ENCODE results near the gene E2F4. TPM values are rescaled to one million over a fixed set of nuclear protein-coding genes. Genes with fewer than 3 reads are reported as not detected.

Gene E2F4
- total and polyA plus RNA-seq, 9 of the 15 experiments (the other 6 are each of a cell fraction or from before 2014, with no cell fraction given), result 9.7 to 139 (median 106) TPM

GRCh38 chr16:67190448-67191399 is 1.2 kb upstream of the E2F4 start (continued):
- TF ChIP-seq ZNF592 (IDR thresholded peaks at IDR 0.05) (0 out of 2 replicates have a peak, but pooled peaks have one; percentile 23), NCOR1 (IDR thresholded peaks at IDR 0.05) (peak; percentile 40; the same call in 1 of the 2 replicates), SNRNP70 (optimal IDR thresholded peaks at IDR 0.05; ENCODE audit: low read depth, low read length) (no peak), COPS2 (conservative IDR thresholded peaks at IDR 0.05) (no peak), PRDM10 (IDR thresholded peaks at IDR 0.05; ENCODE audit: partially characterized antibody) (peak; percentile 71), TBP (optimal IDR thresholded peaks at IDR 0.05; ENCODE audit: low read depth, low read length) (peak; percentile 40), POLR2AphosphoS5 (IDR thresholded peaks at IDR 0.05; ENCODE audit: control insufficient read depth, insufficient read depth, low read depth, low read length) (peak; percentile 59; the same call in 1 of the 2 replicates), MAX (CRISPR knock-in tag; IDR thresholded peaks at IDR 0.05) (peak; percentile 30; the same call in 1 of the 2 replicates), CREB3 (tag; conservative IDR thresholded peaks at IDR 0.05; ENCODE audit: low read depth) (no peak), SMARCE1 (IDR thresholded peaks at IDR 0.05) (peak; percentile 84), ZNF121 (CRISPR knock-in tag; conservative IDR thresholded peaks at IDR 0.05) (peak; percentile 65), RBM34 (IDR thresholded peaks at IDR 0.05; ENCODE audit: borderline replicate concordance, insufficient read depth, low read length) (no peak), MTA2 (IDR thresholded peaks at IDR 0.05; ENCODE audit: low read depth) (0 out of 2 replicates have a peak, but pooled peaks have one; percentile 23), UBTF (IDR thresholded peaks at IDR 0.05; ENCODE audit: borderline replicate concordance in 1 of 2, low read depth in 2 of 2, low read length in 2 of 2) (peak in 1 of 2 experiments; percentile 91; a peak in 2 of 4 replicates)
